Liver (tissue), 9 donors: ENCODE measurements around the gene SMOC2. TPM values are rescaled to one million over a fixed set of nuclear protein-coding genes. Genes with fewer than 3 reads are reported as not detected.

Experiments used
- DNase-seq: peaks from one replicate; pipeline ENCODE4 v3.0.0-alpha.2; 2017; ENCODE audit warnings: low spot score
- H3K27ac ChIP-seq, 2 donors: one replicate each; pipeline ENCODE4 v1.7.0; 2013; ENCODE audit warnings: inconsistent platforms in 2 of 2, low read length in 2 of 2, control low read depth in 1 of 2, low read depth in 1 of 2, mild to moderate bottlenecking in 1 of 2
- H3K27me3 ChIP-seq, 4 donors: one replicate each; pipeline versions ENCODE4 v1.6.1 to v1.7.0; 2013; ENCODE audit warnings: low read length in 3 of 4, inconsistent platforms in 1 of 4, mild to moderate bottlenecking in 1 of 4, moderate library complexity in 1 of 4; ENCODE audit not compliant: control insufficient read depth in 4 of 4, insufficient read depth in 4 of 4
- H3K36me3 ChIP-seq, 4 donors: one replicate each; pipeline versions ENCODE4 v1.6.1 to v1.7.0; 2013; ENCODE audit warnings: low read length in 3 of 4, mild to moderate bottlenecking in 3 of 4, low read depth in 1 of 4, moderate library complexity in 1 of 4; ENCODE audit not compliant: control insufficient read depth in 4 of 4, insufficient read depth in 3 of 4
- H3K4me1 ChIP-seq, 4 donors: one replicate each; pipeline versions ENCODE4 v1.6.1 to v1.7.0; 2013; ENCODE audit warnings: low read length in 3 of 4, mild to moderate bottlenecking in 3 of 4, moderate library complexity in 1 of 4; ENCODE audit not compliant: control insufficient read depth in 4 of 4, insufficient read depth in 4 of 4
- H3K4me3 ChIP-seq, 3 donors: one replicate each; pipeline versions ENCODE4 v1.6.1 to v1.7.0; 2013; ENCODE audit warnings: low read length in 3 of 3, control low read depth in 1 of 3, low read depth in 1 of 3, mild to moderate bottlenecking in 1 of 3
- H3K9ac ChIP-seq, 2 donors: one replicate each; pipeline ENCODE4 v1.7.0; 2013; ENCODE audit warnings: low read length in 2 of 2, mild to moderate bottlenecking in 2 of 2, moderate library complexity in 2 of 2, control low read depth in 1 of 2, low read depth in 1 of 2
- H3K9me3 ChIP-seq, 4 donors: one replicate each; pipeline versions ENCODE4 v1.6.1 to v1.7.0; 2013; ENCODE audit warnings: low read length in 3 of 4; ENCODE audit not compliant: control insufficient read depth in 4 of 4
- FOXA1 ChIP-seq: IDR thresholded peaks from 2 replicates; pipeline ENCODE4 v1.6.1; 2016; ENCODE audit warnings: antibody characterized with exemption
- FOXA2 ChIP-seq: IDR thresholded peaks from 2 replicates; pipeline ENCODE4 v1.6.1; 2016; ENCODE audit warnings: antibody characterized with exemption
- GABPA ChIP-seq, 2 donors: IDR thresholded peaks in 1 of 2; conservative IDR thresholded peaks in 1 of 2; 2 replicates each; pipeline ENCODE4 v1.6.1; 2016; ENCODE audit warnings: antibody characterized with exemption in 2 of 2, mild to moderate bottlenecking in 1 of 2, moderate library complexity in 1 of 2
- HNF4A ChIP-seq, 2 donors: conservative IDR thresholded peaks; 2 replicates each; pipeline ENCODE4 v1.6.1; 2016; ENCODE audit warnings: antibody characterized with exemption in 2 of 2, mild to moderate bottlenecking in 2 of 2
- MAX ChIP-seq: IDR thresholded peaks from 2 replicates; pipeline ENCODE4 v1.6.1; 2016; ENCODE audit warnings: antibody characterized with exemption
- NR2F2 ChIP-seq: IDR thresholded peaks from 2 replicates; pipeline ENCODE4 v1.6.1; 2016; ENCODE audit warnings: antibody characterized with exemption
- RAD21 ChIP-seq, 2 donors: IDR thresholded peaks; 2 replicates each; pipeline ENCODE4 v1.6.1; 2016; ENCODE audit warnings: antibody characterized with exemption in 2 of 2, mild to moderate bottlenecking in 2 of 2
- SP1 ChIP-seq: IDR thresholded peaks from 2 replicates; pipeline ENCODE4 v1.6.1; 2018; ENCODE audit warnings: antibody characterized with exemption, mild to moderate bottlenecking
- YY1 ChIP-seq: IDR thresholded peaks from 2 replicates; pipeline ENCODE4 v1.6.1; 2016; ENCODE audit warnings: antibody characterized with exemption, mild to moderate bottlenecking
- WGBS: extraction: QIAGEN DNeasy Blood & Tissue Kit; methylation state at CpG from one replicate; pipeline ENCODE4 v1.1.7; 2013; 5-methylcytosine and 5-hydroxymethylcytosine counted together
- polyA plus RNA-seq, 2 donors: library from polyadenylated mRNA; stranded (reverse) in 1 of 2; unstranded in 1 of 2; fragments of 200-250 nt in 1 of 2; fragments of >200 nt in 1 of 2; fragmentation: Nextera tagmentation in 1 of 2; extraction: Ambion mirVana in 1 of 2; gene quantifications; one replicate each; pipeline versions ENCODE4 v1.2.1 to v1.2.3, GENCODE V29; 2013 to 2015
- total RNA-seq, 2 donors: library from RNA; depleted of rRNA; stranded (reverse); fragments of >200 nt; gene quantifications; one replicate each; pipeline ENCODE4 v1.2.3, GENCODE V29; 2014
- TF ChIP-seq, protein P1 (sequence below): IDR thresholded peaks from 2 replicates; pipeline ENCODE4 v1.6.1; 2016; ENCODE audit warnings: antibody characterized with exemption
- TF ChIP-seq, protein P2 (sequence below): IDR thresholded peaks from 2 replicates; pipeline ENCODE4 v1.6.1; 2016; ENCODE audit warnings: antibody characterized with exemption, mild to moderate bottlenecking
- TF ChIP-seq, protein P3 (sequence below): IDR thresholded peaks from 2 replicates; pipeline ENCODE4 v1.6.1; 2016; ENCODE audit warnings: antibody characterized with exemption
- donor health status: healthy.
- donor health status: healthy.
- donor health status: healthy.
- donor health status: healthy.
- donor health status: healthy.

The SMOC2 gene
- total and polyA plus RNA-seq, 4 donors = 0.23 to 1.9 (median 1.1) TPM

- no peak overlapping the region for H3K9ac ChIP-seq
- no peaks in the 10 kb centered on the region for H3K4me1 ChIP-seq
- H3K27me3 ChIP-seq = no peaks in the 10 kb centered on the region
- peak; percentile 25 for DNase-seq
- no peak overlapping the region for H3K4me3 ChIP-seq
- peaks cover 0 to 2% (median 0%) of the 10 kb centered on the region in 4 donors for H3K9me3 ChIP-seq
- no peak for TF ChIP-seq RAD21 (IDR thresholded peaks at IDR 0.05)
- TF ChIP-seq, protein P1, sequence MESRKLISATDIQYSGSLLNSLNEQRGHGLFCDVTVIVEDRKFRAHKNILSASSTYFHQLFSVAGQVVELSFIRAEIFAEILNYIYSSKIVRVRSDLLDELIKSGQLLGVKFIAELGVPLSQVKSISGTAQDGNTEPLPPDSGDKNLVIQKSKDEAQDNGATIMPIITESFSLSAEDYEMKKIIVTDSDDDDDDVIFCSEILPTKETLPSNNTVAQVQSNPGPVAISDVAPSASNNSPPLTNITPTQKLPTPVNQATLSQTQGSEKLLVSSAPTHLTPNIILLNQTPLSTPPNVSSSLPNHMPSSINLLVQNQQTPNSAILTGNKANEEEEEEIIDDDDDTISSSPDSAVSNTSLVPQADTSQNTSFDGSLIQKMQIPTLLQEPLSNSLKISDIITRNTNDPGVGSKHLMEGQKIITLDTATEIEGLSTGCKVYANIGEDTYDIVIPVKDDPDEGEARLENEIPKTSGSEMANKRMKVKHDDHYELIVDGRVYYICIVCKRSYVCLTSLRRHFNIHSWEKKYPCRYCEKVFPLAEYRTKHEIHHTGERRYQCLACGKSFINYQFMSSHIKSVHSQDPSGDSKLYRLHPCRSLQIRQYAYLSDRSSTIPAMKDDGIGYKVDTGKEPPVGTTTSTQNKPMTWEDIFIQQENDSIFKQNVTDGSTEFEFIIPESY = no peak
- no peak for TF ChIP-seq NR2F2
- TF ChIP-seq, protein P2, sequence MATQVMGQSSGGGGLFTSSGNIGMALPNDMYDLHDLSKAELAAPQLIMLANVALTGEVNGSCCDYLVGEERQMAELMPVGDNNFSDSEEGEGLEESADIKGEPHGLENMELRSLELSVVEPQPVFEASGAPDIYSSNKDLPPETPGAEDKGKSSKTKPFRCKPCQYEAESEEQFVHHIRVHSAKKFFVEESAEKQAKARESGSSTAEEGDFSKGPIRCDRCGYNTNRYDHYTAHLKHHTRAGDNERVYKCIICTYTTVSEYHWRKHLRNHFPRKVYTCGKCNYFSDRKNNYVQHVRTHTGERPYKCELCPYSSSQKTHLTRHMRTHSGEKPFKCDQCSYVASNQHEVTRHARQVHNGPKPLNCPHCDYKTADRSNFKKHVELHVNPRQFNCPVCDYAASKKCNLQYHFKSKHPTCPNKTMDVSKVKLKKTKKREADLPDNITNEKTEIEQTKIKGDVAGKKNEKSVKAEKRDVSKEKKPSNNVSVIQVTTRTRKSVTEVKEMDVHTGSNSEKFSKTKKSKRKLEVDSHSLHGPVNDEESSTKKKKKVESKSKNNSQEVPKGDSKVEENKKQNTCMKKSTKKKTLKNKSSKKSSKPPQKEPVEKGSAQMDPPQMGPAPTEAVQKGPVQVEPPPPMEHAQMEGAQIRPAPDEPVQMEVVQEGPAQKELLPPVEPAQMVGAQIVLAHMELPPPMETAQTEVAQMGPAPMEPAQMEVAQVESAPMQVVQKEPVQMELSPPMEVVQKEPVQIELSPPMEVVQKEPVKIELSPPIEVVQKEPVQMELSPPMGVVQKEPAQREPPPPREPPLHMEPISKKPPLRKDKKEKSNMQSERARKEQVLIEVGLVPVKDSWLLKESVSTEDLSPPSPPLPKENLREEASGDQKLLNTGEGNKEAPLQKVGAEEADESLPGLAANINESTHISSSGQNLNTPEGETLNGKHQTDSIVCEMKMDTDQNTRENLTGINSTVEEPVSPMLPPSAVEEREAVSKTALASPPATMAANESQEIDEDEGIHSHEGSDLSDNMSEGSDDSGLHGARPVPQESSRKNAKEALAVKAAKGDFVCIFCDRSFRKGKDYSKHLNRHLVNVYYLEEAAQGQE = no peak
- TF ChIP-seq, protein P3, sequence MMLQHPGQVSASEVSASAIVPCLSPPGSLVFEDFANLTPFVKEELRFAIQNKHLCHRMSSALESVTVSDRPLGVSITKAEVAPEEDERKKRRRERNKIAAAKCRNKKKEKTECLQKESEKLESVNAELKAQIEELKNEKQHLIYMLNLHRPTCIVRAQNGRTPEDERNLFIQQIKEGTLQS = no peak
- no peak for TF ChIP-seq YY1
- TF ChIP-seq GABPA (IDR thresholded peaks at IDR 0.05 in 1 of 2, conservative IDR thresholded peaks at IDR 0.05 in 1 of 2) = no peak
- 88% methylated on average over 8 of the region's 8 CpGs for WGBS
- no peak overlapping the region for H3K27ac ChIP-seq
- no peaks in the 10 kb centered on the region for H3K36me3 ChIP-seq
Measured at GRCh38 chr6:168410035-168410434, 30.9 kb upstream of the SMOC2 start.

GRCh38 chr6:168410554-168411011, 30.4 kb upstream of the SMOC2 start:
- Histone ChIP-seq H3K9me3 (peaks cover 0 to 2% (median 0%) of the 10 kb centered on the region in 4 donors), H3K9ac (no peak overlapping the region), H3K4me3 (no peak overlapping the region), H3K27ac (no peak overlapping the region), H3K36me3 (no peaks in the 10 kb centered on the region), H3K4me1 (no peaks in the 10 kb centered on the region), H3K27me3 (no peaks in the 10 kb centered on the region)
- 89% methylated on average over 19 of the region's 19 CpGs for WGBS
- DNase-seq = no peak
- TF ChIP-seq HNF4A (conservative IDR thresholded peaks at IDR 0.05) (no peak), FOXA2 (no peak), MAX (no peak), FOXA1 (no peak), YY1 (no peak), SP1 (no peak)
- TF ChIP-seq, protein P2 = no peak
